ENCODE data around the gene HOXA10.

The HOXA10 gene

DNA sequence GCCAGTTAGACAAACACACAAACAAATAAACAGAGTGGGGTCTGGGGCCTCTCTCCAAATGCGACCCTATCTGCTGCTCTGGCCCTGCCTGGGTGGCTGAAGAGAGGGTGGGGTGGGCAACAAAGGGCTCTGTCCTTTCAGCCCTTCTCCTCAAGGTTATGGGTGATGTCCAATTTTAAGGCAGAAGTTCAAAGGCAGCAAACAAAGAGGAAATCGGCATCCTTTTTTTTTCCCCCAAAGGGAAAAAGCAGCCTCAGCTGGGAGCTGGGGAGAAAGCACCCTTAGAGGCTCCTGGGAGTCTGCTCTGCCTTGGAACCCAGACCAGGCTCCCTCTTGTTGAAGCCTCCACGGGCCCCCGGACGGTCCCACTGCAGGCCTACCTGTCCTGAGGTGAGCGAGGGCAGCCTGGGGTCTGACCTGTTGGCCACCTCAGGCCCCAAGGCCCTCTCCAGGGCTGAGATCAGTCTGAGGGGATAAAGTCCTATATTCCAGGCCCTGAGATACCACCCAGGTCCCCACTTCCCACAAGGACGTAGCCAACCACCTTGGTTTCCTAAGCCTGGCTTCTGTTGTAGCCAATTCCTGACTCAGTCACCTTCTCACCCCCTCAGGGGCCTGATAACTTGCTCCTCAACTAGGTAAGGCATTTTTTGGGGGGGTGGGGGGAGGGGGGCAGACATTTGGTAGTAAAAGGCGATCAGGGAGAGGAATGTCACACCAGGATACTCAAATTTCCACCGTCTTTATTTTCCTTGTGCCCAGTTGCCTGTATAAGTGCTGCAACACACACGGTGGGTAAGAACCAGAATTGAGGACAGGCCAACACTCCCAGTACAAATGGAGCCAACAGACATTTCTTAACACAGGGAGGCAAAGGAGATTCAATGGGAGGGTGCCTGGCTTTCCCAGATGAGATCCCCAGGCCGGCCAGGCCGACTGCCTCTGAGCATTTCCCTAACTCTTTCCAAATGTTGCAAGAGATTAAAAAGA is 6.6 kb upstream of the HOXA10 start:
- DNase-seq (ENCODE audit: low read depth in 2 of 2) = no peak

DNA sequence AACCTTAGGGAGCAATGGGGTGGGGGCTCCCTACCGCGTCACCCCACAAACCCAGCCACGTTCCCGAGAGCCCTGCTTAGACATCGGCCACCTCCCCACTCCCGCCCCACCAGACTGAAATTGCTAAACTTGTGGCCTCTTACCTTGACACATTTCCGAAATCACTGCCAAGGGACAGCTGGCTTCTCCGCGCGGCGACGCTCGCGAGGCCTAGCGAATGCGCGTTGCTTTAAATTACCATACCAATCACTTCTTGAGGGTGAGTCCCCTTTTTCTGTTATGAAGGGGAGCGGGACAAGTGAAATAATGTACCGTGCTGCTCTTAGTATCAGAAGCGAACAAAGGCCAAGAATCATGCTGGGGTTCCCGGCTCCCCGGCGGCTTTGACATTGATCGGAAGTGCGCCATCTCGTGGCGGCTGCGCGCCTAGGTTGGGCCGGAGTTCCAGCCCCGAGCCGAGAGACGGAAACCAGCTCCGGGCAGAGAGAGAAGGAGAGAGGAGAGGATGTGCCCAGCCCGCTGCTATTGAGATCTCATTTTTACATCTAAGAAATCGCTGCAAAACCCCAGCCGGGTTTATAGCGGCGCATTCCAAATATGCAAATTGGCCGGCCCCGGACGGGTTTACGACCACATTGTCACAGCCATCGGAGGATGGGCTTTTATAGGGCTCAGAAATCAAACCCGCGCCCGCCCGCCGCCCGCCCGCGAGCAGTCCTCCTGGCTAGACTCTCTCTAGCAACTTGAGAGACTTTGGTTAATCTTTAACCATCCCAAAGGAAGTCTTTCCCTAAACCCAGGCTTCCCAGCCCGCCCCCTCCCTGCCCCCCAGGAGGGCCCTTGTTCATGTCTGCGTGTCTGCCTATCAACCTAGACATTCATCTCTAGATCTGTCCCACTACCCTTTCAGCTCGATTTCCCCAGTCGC is 5.6 kb upstream of the HOXA10 start:
- no peak for DNase-seq (ENCODE audit: low read depth in 2 of 2)

DNA sequence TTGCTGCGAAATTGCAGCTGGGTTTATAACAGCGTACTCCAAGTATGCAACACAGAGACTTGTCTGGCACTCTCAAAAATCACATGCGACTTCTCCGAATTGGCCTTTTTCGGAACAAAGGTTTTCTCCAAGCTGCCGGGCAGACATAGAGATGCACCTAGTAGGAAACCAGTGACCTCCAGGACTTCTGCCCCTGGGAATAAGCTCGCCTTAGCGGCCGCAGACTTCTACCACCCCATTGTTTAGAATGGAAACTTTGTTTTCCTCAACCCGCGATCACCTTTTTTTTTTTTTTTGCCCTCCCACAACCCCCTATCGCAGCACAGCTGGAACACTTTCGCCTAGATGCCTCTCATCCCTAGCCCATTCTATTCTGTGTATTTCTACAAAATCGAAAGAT is 4.9 kb upstream of the HOXA10 start:
- DNase-seq (ENCODE audit: low read depth in 2 of 2) = no peak

DNA sequence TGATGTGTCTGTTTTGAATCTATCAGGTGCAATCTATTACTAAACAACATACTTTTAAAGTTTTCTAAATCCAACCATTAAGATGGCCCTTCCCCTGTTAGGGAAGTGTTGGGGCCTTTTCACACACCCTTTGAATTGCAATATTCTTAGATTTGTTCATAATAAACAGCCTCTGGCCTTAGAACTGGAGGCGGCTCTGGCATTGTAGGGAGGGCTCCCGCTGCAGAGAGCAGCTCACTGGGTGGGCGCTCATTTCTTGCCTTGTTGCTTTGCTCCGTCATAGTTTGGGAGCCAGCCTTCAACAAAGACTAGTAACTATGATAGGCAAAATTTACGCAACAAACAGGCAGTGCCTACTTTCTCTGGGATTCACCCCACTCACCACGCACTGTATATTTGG is 4.2 kb upstream of the HOXA10 start:
- DNase-seq (ENCODE audit: low read depth in 2 of 2) = no peak

DNA sequence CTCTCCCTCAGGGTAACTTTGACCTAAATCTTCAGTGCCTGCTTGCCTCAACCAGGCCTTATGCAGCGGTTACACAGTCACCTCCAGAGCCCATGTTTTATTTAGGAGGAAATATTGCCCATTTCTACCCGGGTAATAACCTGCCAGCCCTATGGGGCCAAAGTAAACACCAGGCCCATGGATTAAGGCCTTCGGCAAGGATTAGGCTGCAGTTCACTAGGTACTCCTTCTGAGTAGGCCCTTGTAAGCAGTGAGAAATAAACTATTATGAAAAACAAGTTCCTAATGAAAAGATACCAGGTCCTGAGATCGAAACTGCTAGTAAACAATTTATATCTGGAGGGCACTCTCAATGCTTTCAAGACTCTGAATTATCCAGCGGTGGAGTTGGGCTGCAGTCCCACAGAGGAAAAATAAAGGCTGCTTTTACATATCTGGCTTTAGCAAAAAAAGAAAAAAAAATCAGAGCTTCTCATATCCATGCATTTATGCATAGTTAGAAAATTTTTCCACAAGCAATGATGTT is 3.7 kb upstream of the HOXA10 start:
- DNase-seq (ENCODE audit: low read depth in 2 of 2) = no peak

DNA sequence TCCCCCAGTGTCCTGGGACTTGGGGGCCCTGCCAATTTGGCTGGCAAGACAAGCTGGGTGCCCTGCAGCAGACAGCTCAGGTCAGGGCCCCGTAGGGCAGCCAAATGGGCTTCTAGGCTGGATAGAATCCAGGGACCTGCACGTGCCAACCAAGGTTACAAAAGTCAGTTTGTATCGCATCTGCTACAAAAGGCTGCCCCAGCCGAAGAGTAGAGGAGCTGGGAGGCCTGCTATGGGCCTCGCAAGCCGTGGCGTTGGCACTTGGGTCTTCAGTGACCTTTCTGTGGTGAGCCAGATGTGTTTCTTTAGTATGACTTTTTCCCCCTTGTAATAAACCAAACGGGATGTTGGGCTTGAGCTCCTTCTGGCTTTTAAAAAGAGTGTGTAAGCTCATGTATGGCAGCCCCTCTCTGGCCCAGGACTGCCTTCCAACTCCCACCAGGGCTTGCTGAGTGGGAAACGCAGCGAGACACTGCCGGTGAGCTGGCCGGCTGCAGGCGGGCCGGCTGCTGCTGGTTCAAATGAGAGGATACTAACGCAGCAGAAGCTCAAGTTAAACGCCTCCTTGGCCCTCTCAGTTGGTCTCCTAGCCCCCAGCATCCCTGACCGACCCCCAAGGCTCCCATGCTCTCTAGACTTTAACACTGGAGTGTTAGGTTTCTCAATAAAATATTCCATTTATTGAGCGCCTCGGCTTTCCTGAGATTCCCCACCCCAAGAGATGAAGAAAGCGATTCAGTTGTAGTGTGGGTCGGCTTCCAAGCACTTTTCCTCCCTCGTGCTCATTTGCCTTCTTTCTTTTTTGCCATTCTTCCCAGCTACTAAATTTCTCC is 3.1 kb upstream of the HOXA10 start:
- no peak for DNase-seq (ENCODE audit: low read depth in 2 of 2)

DNA sequence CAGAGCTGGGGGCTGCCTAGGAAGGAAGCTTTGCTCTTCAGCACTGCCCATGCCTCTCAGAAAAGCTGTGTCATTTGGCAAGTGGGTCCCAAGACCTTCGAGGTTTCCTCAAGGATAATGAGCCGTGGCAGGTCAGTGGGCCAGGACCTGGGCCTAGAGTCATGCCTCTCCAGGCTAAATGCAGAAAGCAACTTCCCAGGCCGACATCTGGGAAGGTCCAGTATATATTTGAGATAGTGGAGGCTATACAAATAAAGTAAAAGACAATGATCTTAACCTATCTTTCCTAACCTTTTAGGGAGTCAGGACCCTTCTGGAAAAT is 2.4 kb upstream of the HOXA10 start:
- DNase-seq (ENCODE audit: low read depth in 2 of 2) = no peak

DNA sequence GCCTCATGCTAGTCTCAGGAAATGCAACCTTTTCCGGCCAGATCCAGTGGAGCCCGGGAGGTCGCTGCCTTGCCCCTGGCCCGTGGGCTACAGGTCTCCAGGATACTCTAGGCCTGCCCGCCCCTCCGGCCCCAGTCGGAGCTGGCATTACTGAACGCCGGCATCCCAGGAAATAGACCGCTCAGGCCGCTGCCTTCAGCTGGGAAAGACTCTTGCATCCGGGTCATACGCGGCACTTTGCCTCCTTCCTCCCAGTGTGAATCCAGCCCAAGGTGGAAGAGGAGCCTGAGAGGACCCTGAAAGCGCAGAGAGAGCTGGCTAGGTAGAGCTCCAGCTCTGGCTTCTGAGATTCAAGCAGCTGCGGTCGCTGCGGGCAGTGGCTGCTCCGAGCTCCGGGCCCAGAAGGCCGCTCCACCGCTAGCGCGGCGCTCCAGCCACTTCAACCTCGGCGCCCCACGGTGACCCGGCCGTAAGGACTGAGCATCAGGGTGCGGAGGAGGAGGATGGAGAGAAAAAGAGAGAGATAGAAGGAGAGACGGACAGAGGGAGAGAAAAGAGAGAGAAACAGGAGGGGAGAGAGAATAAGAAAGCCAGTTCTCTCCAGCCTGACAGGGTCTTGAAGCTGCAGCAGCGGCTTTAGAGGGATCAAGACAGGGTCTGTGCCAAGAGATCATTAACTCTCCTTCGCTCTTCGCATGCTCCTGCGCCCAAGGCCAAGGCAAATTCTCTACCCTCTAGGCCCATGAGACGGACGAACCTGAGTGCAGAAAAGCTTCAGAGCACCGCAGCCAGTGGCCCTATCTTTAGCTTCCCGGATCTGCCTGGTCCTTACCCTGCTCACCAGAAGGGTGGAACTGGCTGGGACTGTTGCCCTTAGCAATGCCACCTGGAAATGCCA is 1.8 kb upstream of the HOXA10 start:
- DNase-seq (ENCODE audit: low read depth in 2 of 2) = no peak

DNA sequence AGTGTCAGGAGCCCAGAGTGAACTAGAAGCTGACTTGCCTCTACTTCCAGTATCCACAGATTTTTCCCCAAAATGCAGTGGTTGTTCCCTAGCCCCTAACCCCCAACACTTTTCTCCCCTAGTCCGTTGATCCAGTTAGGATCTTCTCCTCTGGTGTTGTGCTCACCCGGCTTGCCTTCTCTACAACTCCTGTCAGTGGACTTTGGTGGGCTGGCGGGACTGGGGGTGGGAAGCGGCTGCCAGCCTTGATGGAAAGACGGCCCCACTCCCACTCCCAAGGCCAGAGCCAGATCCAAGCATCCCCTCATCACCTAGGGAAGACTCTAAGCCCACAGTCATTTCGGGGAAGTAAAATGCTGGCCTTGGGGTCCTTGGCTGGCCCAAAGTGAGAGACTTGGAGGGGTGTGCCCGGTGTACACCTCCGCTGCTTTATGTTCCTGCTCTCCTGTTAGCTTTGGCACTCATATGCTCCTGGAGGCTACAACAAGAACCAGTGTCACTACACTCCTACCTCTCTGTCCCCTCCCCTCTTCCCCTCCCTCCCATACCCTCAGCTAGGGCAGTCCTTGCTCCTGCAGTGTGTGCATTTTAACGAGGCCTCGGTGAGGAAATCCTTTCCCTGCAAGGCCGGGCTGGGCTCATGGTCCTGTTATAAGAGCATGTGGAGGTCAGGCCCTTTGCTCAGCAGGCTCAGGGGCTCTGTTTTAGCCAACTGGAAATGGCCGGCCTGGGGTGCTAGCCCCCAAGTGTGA is 930 bp upstream of the HOXA10 start:
- DNase-seq (ENCODE audit: low read depth in 2 of 2) = no peak

DNA sequence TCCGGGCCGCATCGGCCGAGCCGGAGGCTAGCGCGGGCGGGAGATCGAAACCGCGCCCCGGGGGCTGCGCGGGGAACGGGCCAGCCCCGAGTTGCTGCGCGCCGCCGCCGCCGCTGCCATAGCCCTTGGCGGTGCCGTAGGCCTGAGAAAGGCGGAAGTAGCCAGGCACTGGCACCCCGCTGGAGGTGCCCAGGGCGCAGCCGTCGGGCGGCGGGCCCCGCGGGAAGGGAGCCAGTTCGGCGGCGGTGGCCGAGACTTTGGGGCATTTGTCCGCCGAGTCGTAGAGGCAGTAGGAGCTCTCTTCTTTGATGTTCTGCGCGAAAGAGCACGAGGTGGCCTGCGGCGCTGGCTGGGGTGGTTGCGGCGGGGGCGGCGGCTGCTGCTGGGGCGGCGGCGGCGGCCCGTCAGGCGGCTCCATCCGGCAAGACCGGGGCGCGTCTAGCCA is 587 bp downstream of the HOXA10 start:
- no peak for DNase-seq (ENCODE audit: low read depth in 2 of 2)

DNA sequence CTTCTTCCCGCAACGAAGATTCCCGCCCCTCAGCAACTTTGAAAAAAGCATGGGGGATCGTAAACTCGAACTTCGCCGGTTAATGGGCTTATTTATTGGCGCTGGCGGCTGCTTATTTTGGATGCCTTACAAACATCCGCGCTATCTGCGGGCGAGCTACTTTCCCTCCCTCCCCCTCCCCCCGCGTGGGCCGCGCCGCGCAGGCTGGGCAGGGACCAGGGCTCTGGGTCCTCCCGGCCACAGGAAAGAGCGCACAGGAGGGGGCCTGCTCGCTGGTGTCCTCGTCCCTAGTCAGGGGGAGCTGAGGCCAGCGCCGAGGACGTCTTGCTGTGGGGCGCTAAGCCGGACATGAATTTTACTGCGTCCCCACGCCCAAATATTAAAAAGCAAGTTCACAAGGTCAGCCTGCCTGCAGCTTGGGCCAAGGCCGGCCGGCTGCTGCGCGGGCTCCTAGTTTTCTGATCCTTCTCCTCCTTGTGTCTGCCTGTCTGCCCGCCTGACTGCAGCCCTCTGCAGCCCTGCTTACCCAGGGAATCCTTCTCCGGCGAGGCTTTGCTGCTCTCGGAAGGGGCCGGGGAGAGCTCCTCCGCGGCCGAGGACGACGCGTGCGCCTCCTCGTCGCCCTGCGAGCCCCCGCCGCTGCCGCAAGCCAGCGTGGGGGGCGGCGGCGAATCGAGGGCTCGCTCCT is 1.2 kb downstream of the HOXA10 start:
- no peak for DNase-seq (ENCODE audit: low read depth in 2 of 2)

DNA sequence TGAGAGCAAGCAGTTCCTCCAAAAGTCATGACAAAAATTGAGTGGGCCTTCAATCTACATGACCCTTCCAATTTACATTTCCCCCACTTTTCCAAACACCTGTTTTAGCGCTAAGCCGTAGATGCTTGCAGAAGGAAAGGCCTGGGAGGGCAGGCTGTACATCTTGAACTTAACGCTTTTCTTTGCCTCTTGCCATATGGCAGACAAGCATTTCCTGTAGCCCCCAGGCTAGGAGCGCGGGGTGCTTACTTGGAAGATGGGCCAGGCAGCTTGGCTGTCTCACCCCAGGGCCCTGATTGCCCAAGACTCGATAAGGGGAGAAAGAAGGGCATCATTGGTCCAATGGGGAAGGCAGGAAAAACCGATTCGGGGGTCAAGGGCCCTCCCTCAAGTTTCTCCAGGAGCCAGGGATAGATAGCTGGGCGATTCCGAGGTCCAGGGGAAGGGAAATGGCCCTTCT is 1.8 kb downstream of the HOXA10 start:
- no peak for DNase-seq (ENCODE audit: low read depth in 2 of 2)

DNA sequence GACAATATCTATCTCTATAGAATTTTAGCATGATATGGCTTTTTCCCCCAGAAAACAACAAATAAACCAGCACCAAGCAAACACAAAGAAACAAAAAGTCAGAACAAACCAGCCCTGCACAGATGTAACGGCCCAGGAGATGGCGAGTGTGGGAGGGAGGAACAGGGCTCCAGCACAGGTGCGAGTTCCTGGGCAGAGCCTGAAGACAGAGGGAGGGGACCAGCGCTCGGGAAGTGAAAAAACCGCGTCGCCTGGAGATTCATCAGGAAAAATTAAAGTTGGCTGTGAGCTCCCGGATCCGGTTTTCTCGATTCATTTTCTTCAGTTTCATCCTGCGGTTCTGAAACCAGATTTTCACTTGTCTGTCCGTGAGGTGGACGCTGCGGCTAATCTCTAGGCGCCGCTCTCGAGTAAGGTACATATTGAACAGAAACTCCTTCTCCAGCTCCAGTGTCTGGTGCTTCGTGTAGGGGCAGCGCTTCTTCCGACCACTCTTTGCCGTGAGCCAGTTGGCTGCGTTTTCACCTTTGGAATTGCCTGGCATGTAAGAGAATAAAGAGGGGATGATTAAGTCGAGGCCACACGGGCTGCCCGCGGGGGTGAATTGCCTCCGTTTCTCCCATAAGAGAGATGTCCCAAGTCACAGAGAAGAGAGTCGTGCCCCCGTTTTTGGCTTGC is 2.3 kb downstream of the HOXA10 start:
- DNase-seq (ENCODE audit: low read depth in 2 of 2) = no peak

DNA sequence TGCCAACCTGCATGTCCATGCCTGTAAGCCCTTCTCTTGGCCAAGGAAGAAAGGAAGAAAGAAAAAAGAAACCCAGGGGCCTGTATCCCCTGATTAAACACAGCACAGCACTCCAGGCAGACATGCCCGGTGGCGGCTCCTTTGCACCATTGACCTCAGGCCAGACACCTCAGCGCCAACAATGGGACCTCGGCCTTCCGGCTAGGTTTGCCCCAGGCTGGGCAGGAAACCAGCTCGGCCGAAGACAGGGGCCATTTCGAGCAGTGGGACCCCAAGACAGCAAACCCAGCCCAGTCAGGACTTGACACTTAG is 2.8 kb downstream of the HOXA10 start:
- no peak for DNase-seq (ENCODE audit: low read depth in 2 of 2)

DNA sequence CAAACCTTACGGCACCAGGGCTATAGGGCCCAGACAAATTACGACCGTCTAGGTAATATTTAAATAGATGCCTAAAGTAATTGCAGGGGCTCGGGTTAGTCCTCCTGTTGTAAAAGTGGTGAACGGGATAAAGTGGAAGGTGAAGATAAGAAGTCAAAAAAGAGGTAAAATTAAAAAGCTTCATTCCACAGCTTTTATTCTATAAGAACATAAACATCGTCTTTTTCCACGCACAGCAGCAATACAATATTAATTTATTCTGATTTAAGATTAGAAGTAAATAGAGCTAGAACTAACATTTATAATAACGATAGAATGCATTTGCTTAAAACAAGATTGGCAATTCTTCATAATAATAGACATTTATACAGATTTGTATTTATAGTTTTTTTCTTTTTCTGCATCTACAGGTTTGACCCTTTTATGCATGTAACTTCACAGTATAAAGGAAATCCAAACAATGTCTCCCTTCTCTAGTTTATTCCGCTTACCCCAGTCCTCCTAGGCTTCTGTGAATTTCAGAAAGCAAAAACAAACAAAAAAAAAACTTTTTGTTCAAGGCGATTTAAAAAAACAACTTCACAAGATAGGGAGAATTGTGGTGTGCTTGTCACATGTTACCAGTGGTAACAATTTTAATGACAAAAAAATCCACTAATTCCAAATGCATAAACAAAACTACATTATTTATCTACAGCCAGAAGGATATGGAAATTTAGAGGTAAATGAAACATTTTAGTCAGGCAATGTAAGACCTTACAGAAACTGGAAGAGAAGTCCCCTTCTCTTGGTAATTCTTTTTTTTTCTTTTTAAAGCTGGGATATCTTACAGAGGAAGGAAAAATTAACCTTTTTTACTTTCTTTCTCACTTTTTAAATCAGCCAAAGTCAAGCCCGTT is 3.4 kb downstream of the HOXA10 start:
- no peak for DNase-seq (ENCODE audit: low read depth in 2 of 2)

DNA sequence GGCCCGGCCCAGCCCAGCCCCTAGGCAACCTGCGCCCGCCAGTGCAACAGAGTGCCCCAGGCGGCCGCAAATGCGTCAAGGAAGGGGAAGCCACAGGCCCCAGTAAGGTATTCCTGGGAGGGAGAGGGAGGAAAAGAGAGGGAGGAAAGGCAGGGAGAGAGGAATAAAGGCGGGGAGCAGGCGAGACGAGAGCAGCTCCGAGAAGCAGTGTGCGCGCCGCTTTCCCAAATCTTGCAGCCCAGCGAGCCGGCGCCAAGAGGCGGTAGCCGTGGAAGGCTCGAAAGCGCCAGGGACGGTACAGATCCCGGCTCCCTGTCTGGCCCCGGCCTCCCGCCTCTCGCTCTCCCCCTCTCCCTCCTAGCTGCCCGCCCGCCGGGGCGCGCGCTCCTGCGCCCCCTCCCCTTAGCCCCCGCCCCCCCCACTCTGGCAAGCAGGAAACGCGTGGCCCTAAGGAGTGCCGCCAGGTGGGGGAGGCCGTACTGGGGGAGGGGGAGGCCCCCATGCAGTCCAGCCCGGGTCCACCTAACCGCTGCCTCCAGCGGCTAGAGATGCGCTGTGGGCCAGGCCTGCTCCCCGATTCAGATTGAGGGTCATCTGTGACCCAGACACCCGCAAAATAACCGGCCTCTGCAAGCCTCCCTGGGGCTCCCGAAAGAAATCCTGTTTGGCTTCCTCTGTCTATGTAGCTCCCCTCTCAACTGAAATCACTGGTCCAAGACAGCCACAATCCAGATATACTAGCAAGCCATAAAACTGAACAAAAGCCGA is 4.3 kb downstream of the HOXA10 start:
- DNase-seq (ENCODE audit: low read depth in 2 of 2) = no peak

Measured in stimulated activated CD8-positive, alpha-beta memory T cell treated with anti-CD3 and anti-CD28 coated beads, Interleukin-7, amount 100 ng/mL, for 1 hour (primary cell).